Right lobe of liver (tissue), 4 donors: ENCODE data around the gene NAP1L1.

Source experiments
- CTCF ChIP-seq, 4 donors: fragments of 200-600 bp in 3 of 4; fragments of 450-650 bp in 1 of 4; IDR thresholded peaks; one replicate each; pipeline versions ENCODE4 v1.5.1 to v1.8.0; 2016 to 2022; ENCODE audit warnings: antibody characterized with exemption in 4 of 4, mild to moderate bottlenecking in 2 of 4
- POLR2A ChIP-seq: fragments of 450-650 bp; IDR thresholded peaks from one replicate; pipeline ENCODE4 v1.6.1; 2017; ENCODE audit warnings: antibody characterized with exemption, mild to moderate bottlenecking
- donor health status: DM: no; HTN: no; CAD: no.
- donor health status: DM: no; HTN: no; CAD: no.
- donor health status: DM: no; HTN: yes; CAD: no.

DNA sequence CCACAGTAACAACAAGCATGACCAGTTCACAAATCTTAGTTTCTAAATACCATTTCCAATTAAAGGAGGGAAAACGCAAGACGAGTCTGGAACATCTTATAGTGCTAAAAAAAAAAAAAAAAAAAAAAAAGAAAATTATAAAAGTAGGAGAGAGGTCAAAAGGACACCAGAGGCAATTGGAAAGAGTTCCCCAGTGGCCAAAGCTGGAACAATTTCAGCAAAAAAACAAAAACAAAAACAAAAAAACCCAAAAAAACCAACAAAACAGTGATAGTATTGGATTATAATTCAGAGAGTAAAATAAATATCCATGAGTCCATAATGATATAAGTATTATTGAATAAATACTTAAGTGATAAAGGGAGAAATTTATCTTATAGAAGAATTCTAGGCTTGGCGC is 10.3 kb upstream of the NAP1L1 start:
- no peak for TF ChIP-seq CTCF (IDR thresholded peaks at IDR 0.05)
- TF ChIP-seq POLR2A, result no peak
